GM12873 (cell line): ENCODE data around the gene KNG1.

Experiments used
- CTCF ChIP-seq: IDR thresholded peaks from 2 replicates; pipeline ENCODE4 v1.5.1; 2012; ENCODE audit warnings: low read depth, mild to moderate bottlenecking, moderate library complexity, low read length, control low read depth; ENCODE audit not compliant: insufficient read depth; ENCODE audit errors: missing control alignments

The KNG1 gene

GRCh38 chr3:186717039-186717457 is at the start of gene KNG1:
Gene KNG1 (plus strand): TSS chr3:186717359. CDS start chr3:186717543, 184 bp downstream.
- no peak for TF ChIP-seq CTCF

- TF ChIP-seq CTCF: no peak
These were observed 48.7 kb upstream of the KNG1 start for GRCh38 chr3:186668426-186668825.

GRCh38 chr3:186669378-186670084 is 47.6 kb upstream of the KNG1 start:
- TF ChIP-seq CTCF: no peak

- no peak for TF ChIP-seq CTCF
These were observed 47.0 kb upstream of the KNG1 start for GRCh38 chr3:186670155-186670554.

- no peak for TF ChIP-seq CTCF
These were observed 46.1 kb upstream of the KNG1 start for GRCh38 chr3:186671051-186671450.

GRCh38 chr3:186678604-186679003 is 38.6 kb upstream of the KNG1 start:
- TF ChIP-seq CTCF: no peak

GRCh38 chr3:186679151-186679550 is 38.0 kb upstream of the KNG1 start:
- no peak for TF ChIP-seq CTCF
